HL-60/S4 treated with retinoic acid at 250 ng/mL for 4 days and 3 days (cell line): Measurements from ENCODE around the gene METTL21C.

ENCODE experiments used
- in situ Hi-C: fragments of 300-500 bp; cut with MboI; formaldehyde crosslinking; loops from 2 replicates; pipeline ENCODE4 v1.7.0; 2022; ENCODE audit warnings: low sequenced_read_pairs

Gene METTL21C

GRCh38 chr13:102697929-102698648, 3.2 kb upstream of the METTL21C start:
- in situ Hi-C loops = no loop called here

DNA sequence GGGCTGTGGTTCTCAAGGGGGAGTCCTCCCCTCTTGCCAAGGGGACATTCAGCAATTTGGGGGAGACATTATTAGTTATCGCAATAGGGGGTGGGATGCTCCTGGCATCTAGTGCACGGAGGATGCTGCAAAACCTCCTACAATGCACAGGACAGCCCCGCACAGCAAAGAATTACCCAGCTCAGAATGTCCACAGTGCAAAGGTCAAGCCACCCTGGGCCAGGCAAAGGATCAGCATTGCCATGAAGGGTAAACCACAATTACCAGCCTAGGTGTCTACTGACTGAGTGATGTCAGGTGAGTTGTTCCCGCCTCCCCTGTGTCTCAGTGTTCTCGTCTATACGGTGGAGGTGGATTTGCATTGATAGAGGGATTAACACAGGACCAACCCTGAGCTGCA, 2.4 kb upstream of the METTL21C start:
- in situ Hi-C loops = no loop called here

GRCh38 chr13:102696465-102696864, 1.6 kb upstream of the METTL21C start:
- in situ Hi-C loops = no loop called here

DNA sequence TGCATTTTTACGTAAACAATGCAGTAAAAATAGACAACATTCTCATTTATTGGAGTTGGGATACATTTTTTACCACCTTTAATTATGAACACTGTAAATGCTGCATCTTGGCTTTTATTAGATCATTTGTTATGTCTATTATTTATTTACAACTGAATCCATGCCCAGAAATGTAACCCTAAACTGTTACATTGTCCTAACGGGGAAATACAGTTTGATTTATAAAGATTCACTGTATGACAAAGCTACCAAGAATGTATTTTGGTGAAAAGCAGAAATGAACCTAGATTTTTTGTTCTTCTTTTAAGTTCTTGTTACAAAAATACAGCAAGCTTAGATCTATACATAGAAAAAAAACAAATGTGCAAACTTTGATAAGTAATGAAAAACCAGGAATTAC, 1.1 kb downstream of the METTL21C start:
- in situ Hi-C loops = no loop called here

GRCh38 chr13:102693250-102693649, 1.6 kb downstream of the METTL21C start:
- in situ Hi-C loops = no loop called here

- in situ Hi-C loops = no loop called here
Observed at GRCh38 chr13:102692491-102692826, 2.4 kb downstream of the METTL21C start.

DNA sequence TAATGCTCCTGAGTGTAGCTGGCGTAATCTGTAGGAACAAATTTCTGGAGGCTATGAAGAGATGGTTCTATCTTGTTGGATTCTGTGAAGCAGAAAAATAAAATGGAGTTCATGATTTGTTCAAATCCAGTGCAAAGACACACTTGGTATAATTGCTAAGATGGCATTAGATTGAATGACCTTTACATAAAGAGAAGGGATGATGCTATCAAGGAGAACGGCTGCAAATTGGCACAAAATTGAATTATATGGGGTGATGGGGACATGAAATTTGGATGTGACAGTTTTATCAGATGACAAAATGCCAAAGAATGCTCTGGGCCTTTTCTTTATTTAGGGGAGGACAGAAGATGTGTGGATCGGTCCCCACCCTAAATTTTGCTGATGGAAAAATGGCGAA, 4.0 kb downstream of the METTL21C start:
- in situ Hi-C loops = no loop called here

DNA sequence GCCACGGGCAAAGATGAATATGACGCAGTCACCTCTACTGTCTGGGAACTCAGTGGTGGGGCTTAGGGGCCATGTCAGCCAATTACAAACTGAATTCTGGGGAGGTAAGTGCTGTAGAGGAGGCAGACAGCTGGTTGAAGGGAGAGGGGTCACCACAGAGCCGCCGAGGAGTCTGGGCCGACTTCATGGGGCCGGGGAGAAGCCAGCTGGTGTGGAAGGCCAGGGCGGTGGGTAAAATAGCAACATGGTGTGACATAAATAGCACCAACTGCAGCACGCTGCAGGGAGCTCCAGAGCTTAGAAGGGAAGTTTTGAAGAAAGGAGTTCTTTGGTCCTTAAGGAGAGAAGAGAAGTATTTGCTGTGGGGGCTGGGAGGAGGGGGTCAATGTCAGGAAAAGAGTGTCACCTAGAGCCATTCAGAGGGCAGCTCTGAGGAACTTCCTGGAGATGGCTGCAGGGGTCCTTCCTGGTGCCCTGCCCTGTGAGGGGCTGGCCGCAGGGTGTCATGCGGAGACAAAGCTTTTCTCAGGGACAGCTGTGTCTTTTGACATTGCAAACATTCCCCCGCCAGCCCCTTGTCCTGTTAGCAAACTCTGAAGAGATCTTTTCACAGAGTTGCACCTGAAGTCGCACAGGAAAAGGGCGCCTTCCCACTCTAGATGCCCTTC, 6.4 kb downstream of the METTL21C start:
- in situ Hi-C loops = no loop called here

DNA sequence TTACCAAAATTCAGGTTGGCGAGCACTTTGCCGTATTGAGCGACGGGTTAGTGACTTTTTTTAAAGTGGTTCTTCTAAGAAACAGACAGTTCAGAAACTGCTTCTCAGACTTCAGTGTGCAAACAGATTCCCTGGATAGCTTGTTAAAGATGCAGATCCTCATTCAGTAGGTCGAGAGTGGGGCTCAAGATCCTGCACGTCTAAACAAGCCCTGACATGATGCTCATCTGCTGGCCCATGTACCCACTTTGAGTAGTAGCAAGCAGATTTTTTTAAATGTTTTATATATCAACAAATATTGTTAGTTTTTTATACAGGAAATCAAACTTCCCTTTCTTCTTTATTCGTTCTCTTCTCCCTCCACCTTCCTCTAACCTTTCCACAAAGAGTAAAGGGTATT, 7.3 kb downstream of the METTL21C start:
- in situ Hi-C loops = no loop called here

DNA sequence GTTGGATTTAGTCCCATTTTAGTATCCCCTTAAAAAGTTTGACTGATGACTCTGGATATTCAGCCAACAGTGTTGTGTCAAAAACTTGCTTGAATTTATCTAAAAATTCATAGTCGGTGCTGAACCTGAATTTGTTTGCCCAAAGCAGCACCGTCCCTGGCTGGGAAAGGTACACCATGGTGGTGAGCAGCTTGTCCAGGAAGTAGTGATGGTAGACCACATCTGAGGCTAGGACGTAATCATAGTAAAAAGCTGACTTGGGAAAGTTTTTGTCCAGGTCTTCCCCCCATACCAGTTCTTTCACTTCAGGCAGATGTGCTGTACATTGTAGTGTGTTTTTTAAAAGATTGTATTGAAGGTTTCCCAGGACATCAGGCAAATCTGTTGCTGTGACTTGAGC, 8.8 kb downstream of the METTL21C start:
- in situ Hi-C loops = no loop called here

DNA sequence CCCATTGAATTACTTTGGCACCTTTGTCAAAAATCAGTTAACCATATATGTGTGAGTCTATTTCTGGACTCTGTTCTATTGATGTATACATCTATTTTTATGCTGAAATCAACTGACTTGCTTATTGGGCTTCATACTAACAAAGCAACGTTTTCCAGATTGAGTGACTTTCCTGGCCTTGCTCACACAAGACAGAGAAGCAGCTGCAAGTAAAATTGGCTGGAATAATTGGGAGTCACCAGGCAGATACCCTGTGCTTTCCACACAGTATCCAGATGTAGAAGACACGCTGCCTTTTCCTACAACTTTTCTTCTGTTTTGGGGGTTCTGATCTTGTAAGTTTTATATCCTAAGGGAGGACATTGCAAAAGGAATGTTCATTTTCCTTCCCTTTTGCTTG, 11.2 kb downstream of the METTL21C start:
- in situ Hi-C loops = no loop called here

GRCh38 chr13:102682727-102683126, 12.1 kb downstream of the METTL21C start:
- in situ Hi-C loops = no loop called here

GRCh38 chr13:102682211-102682610, 12.6 kb downstream of the METTL21C start:
- in situ Hi-C loops = no loop called here

DNA sequence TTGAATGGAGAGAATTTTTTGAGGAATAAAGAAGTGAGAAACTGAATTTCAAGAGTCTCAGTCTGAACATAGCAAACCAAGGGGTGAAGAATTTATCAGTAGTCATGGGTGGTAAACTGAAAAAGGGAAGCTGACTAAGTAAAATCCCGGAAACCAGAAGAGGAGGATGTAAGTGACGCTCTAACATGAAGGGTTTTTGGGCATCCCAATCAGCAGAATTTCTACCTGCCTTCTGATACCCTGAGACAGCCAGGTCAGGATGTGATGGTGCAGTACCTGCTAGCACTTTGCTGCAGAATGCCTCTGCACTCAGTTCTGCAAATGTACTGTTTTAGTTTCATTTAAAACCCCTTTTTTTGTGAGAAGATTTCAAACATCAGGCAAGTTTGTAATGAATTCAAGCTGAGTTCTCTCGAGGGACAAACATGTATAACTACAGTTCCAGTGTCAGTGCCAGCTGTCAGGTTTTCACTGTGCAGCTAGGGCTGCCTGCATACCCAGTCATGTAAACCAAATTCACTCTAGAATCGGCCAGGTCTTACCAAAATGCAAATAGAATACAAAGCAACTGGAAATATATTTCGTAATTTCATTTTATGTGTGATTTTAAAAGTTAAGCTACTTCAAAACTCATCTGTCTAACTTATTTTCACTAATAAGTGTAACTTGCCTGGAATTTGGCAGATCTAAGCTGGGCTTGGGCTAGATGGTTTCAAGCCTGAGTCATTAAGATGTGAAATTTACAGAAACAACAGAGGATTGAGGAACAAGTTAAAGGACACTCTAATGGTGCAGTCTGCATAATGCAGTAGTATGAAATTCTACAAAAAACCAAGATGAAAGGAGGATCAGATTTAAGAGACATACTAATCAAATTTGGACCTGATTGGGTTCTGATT, 13.8 kb downstream of the METTL21C start:
- in situ Hi-C loops = no loop called here

GRCh38 chr13:102680133-102680717, 14.6 kb downstream of the METTL21C start:
- in situ Hi-C loops = no loop called here

DNA sequence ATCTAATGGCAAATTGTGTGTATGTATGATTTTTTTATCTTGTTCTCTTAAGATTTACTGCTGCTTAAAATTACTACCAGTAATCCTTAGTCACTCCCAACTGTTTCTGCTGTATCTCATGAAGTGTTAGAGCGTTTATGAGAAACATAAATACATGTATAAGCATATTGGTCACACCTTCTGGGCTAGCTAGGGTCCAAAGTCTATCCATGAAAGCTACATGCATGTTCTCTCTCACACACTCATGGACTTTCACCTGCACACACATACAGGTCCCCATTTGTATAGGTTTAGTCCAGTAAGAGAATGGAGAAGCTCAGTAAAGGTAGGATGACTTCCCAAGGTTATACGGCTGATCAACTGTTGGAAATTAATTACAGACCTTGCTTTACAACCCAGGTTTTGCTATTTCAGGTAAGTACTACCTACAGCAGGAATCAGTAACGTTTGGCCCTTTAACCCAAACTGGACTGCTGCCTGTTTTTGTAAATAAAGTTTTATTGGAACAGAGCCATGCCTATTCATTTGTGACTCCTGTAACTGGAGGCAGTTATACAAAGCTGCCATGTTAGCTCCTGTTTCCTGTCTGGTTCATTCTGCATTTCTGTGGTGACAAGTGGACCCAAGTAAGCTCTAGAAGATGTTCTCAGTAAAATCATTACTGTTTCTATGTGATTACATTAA, 15.3 kb downstream of the METTL21C start:
- in situ Hi-C loops = no loop called here

DNA sequence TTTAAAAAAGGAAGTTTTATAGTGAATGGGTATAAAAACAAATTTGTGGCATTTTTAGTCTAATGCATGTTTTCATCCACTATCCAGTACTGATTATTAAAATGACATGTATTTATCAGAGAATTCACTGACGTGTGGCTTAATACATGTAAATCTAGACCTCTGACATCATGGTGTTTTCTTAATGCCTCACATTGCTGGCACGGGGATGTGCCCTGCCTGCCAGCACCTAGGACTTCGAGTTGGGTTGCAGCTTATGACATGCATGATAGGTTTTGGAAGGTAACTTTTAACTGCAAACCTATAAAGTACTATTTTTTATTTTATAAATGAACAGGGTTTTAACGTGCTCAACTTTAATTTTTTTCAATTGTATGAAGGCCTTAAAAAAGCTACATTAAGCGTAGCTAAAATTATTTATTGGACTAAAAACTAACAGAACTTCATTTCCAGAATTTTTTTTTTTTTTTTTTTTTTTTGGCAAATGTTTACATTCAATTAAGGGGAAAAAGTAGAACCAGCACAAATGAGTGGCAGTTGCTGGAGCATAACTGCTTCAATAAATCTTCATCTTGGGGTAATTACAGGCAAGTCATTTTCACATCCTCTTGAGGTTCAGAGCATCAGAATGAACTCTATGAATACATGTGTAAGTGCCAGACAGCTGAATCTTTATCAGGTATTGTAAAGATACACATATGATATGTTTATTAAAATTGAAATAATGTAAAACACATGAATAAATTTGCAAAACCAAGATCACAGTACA, 16.3 kb downstream of the METTL21C start:
- in situ Hi-C loops = no loop called here

DNA sequence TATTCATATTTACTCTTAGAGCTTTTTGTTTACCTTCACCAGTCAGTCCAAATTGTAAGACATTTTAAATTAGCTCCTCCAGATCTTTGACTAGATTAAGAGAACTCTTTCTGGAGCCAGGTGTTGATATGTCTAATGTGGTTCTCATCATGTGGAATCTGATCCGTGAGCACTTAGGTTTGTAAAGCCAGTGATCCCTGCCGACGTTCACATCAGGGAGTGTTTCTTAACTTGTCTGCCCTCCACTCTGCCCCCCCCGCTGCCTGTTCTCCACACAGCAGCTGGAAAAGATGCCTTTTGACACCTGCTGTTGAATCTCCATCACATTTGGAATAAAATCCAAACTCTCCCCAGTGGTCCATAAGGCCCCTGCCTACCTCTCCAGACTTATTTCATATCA, 17.7 kb downstream of the METTL21C start:
- in situ Hi-C loops = no loop called here

DNA sequence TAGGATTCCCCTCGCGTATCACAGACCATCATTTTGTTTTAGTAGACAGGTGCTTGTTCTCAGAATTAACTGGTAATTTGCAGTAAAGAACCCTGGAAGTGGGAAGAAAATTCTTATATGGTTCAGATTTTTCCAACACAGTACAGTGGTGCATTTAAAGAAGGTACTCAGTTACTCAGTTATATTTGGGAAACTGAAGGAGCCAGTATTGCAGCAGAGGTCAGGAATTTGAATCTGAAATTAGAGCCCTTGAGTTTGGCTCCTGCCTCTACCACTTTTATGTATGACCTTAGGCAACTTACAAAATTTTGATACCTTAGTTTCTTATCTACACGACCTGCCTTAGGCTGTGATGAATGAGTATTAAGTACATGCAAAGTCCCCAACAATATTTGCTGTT, 19.7 kb downstream of the METTL21C start:
- in situ Hi-C loops = no loop called here

DNA sequence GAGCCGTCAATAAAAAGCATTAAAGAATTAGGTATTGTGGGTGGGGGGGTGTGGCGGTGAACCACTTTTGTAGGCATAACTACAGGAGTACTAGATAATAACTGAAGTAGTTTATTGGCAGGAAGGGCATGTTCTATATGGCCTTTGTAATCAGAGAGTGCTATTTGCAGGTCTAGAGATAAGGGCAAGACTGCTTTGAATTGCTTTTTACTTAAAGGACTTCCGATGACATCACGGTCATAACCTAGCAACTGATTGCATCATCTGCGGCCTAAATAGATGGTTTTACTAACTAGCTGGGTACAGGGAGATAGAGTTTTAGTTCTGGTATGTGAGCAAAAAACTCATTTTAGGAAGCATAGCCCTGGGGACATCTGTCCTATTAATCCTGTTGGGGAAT, 24.7 kb downstream of the METTL21C start:
- in situ Hi-C loops = no loop called here
